ENCODE measurements around the gene KRT84. TPM values are rescaled to one million over a fixed set of nuclear protein-coding genes. Genes with fewer than 3 reads are reported as not detected.

Gene KRT84
- total RNA-seq, 2 experiments from 2014 or later: not detected

- H3K9me3 Mint-ChIP-seq: peaks cover 4% of the 10 kb centered on the region
- ATAC-seq: no peak
- peaks cover 7% of the 10 kb centered on the region for H3K27me3 Mint-ChIP-seq
- no peaks in the 10 kb centered on the region for H3K36me3 Mint-ChIP-seq (ENCODE audit: low read depth)
- no peak overlapping the region for H3K4me3 Mint-ChIP-seq
- no peak for DNase-seq
- no peak overlapping the region for H3K27ac Mint-ChIP-seq
- intact Hi-C loops (cut with micrococcal nuclease): no loop called here
- H3K4me1 Mint-ChIP-seq (ENCODE audit: low read depth): peaks cover 13% of the 10 kb centered on the region
- no peak for TF ChIP-seq CTCF (IDR thresholded peaks at IDR 0.05)
- POLR2A ChIA-PET: no interaction called here
- CTCF ChIA-PET: interaction anchor here (1.0 kb wide), 1 partner anchor 176 kb away, joined by 3 read pairs; no protein-coding TSS in a partner anchor
These were observed 53.1 kb downstream of the KRT84 start for GRCh38 chr12:52332381-52332780.

DNA sequence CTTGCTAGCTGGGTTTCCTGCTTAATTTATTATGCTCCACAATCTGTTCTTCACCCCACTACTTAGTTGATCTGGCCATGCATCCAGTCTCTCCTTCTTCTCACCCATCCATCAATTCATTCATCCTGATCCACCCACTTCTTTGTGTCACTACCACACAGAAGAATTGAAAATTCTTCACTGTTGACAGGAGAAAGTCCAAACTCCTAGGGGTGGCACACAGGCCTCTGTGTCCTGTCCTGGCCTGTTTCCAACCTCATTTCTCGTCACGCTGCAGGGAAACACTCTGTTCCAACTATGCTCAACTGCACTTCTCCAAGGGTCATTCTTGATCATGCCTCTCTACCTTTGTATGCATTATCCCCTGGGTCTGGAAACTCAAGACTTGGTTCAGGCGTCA, 53.6 kb downstream of the KRT84 start:
- no peak for ATAC-seq
- no peak overlapping the region for H3K4me3 Mint-ChIP-seq

GRCh38 chr12:52331039-52331438, 54.4 kb downstream of the KRT84 start:
- CTCF ChIA-PET: interaction anchor here (0.7 to 1.3 kb wide), 4 partner anchors 9 to 20 kb away, joined by 3 read pairs; no protein-coding TSS in a partner anchor
- TF ChIP-seq CTCF (IDR thresholded peaks at IDR 0.05): no peak
- Mint-ChIP-seq H3K4me1 (ENCODE audit: low read depth) (peaks cover 12% of the 10 kb centered on the region), H3K36me3 (ENCODE audit: low read depth) (no peaks in the 10 kb centered on the region), H3K9me3 (no peaks in the 10 kb centered on the region), H3K27ac (no peak overlapping the region), H3K27me3 (peaks cover 8% of the 10 kb centered on the region), H3K4me3 (no peak overlapping the region)
- ATAC-seq (no peak), DNase-seq (no peak)
- POLR2A ChIA-PET: no interaction called here
- intact Hi-C loops (cut with micrococcal nuclease): no loop called here

More for the DNA sequence above, 53.6 kb downstream of the KRT84 start:
- TF ChIP-seq CTCF (IDR thresholded peaks at IDR 0.05): no peak
- H3K27ac Mint-ChIP-seq: no peak overlapping the region
- DNase-seq: no peak
- ChIA-PET POLR2A (no interaction called here), CTCF (interaction anchor here (1.0 to 1.3 kb wide), 3 partner anchors 13 to 175 kb away, joined by 3 read pairs; no protein-coding TSS in a partner anchor)
- intact Hi-C loops (cut with micrococcal nuclease): no loop called here
- peaks cover 4% of the 10 kb centered on the region for H3K9me3 Mint-ChIP-seq
- H3K27me3 Mint-ChIP-seq: peaks cover 7% of the 10 kb centered on the region
- no peaks in the 10 kb centered on the region for H3K36me3 Mint-ChIP-seq (ENCODE audit: low read depth)
- peaks cover 15% of the 10 kb centered on the region for H3K4me1 Mint-ChIP-seq (ENCODE audit: low read depth)

DNA sequence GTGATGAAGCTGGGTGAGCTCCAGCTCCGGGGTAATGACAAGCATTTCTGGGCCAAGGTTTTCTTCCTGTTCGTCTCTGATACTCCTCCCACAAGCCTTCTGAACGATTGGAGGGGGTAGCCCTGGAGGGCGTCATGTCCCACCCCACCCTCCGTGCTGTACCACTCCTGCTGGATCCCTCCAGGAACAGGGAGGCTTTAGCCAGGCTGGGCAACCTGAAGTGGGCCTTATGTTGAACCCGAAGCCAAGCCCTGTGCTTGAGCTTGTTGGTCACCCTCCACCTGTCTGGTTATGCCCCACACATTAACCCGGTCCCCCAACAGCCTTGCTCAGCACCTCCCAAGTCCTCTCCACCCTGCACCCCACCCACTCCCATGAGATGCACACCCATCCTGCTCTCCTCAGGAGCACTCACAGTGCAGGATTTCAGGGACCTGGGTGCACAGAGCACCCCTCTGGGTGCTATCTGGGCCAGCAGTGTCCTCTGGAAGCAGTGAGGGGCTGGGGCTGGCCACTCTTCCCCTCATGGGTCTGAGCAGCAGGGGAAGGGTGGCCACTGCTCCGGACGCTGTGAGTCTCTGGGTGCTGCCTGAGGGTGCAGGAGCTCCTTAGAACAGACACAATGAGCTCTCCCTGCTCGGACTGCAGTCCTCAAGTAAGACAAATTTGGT, 57.5 kb downstream of the KRT84 start:
- ChIA-PET CTCF (interaction anchor here (0.7 to 5.6 kb wide), 34 partner anchors 9 to 551 kb away, joined by 3 to 39 read pairs (median 5); no protein-coding TSS in a partner anchor), POLR2A (no interaction called here)
- ATAC-seq (no peak), DNase-seq (no peak)
- Mint-ChIP-seq H3K9me3 (no peaks in the 10 kb centered on the region), H3K27ac (no peak overlapping the region), H3K4me1 (ENCODE audit: low read depth) (peaks cover 12% of the 10 kb centered on the region), H3K4me3 (no peak overlapping the region), H3K27me3 (peaks cover 4% of the 10 kb centered on the region), H3K36me3 (ENCODE audit: low read depth) (no peaks in the 10 kb centered on the region)
- intact Hi-C loops (cut with micrococcal nuclease): loop anchor here (5.0 kb wide), 1 partner anchor 171 kb away; no protein-coding TSS in a partner anchor
- no peak for TF ChIP-seq CTCF (IDR thresholded peaks at IDR 0.05)

Other genes starting within 250 kb of the KRT84 start
- gene KRT80, start 193.6 kb downstream of the KRT84 start, total RNA-seq: not detected
- gene KRT7, start 152.4 kb downstream of the KRT84 start, total RNA-seq: 1 to 10 TPM; 2.1 to 3.1 TPM
- gene KRT86, start 111.0 kb downstream of the KRT84 start, total RNA-seq: not detected
- not detected for gene KRT81, start 94.1 kb downstream of the KRT84 start, total RNA-seq
- not detected for gene KRT83, start 64.3 kb downstream of the KRT84 start, total RNA-seq
- gene KRT85, start 18.2 kb downstream of the KRT84 start, total RNA-seq: not detected
- gene KRT82, start 20.7 kb upstream of the KRT84 start, total RNA-seq: not detected
- not detected for gene KRT75, start 48.7 kb upstream of the KRT84 start, total RNA-seq
- gene KRT6B, start 66.5 kb upstream of the KRT84 start, total RNA-seq: not detected
- gene KRT6C, start 88.2 kb upstream of the KRT84 start, total RNA-seq: not detected
- not detected for gene KRT6A, start 107.6 kb upstream of the KRT84 start, total RNA-seq
- gene KRT5, start 134.7 kb upstream of the KRT84 start, total RNA-seq: not detected
- not detected for gene KRT71, start 167.5 kb upstream of the KRT84 start, total RNA-seq
- not detected for gene KRT74, start 188.2 kb upstream of the KRT84 start, total RNA-seq
- gene KRT72, start 215.8 kb upstream of the KRT84 start, total RNA-seq: under 1 TPM; 0.16 to 0.32 TPM
- gene KRT73, start 232.9 kb upstream of the KRT84 start, total RNA-seq: under 1 TPM in 1 of 2 experiments, not detected in 1; 0.20 TPM

All from activated CD8-positive, alpha-beta T cell treated with anti-CD3 and anti-CD28 coated beads for 36 hours (primary cell).